GM12891 (cell line): ENCODE results near the gene OTOF.

Experiments used
- DNase-seq: peaks from one replicate; pipeline ENCODE4 v3.0.0; 2011; ENCODE audit warnings: low spot score; ENCODE audit not compliant: insufficient read length
- FAIRE-seq: peaks from 2 replicates; lab custom pipeline; 2011; peaks lifted over from hg19 to GRCh38; lab: Jason Lieb, UNC
- PAX5 ChIP-seq: IDR thresholded peaks from 2 replicates; pipeline ENCODE4 v1.6.1; 2011; ENCODE audit warnings: low read length, moderate library complexity, mild to moderate bottlenecking; ENCODE audit not compliant: insufficient read depth, severe bottlenecking
- POLR2A ChIP-seq: IDR thresholded peaks from 2 replicates; pipeline ENCODE4 v1.6.1; 2011; ENCODE audit warnings: low read depth, low read length, control low read depth
- POLR2AphosphoS5 ChIP-seq: IDR thresholded peaks from 2 replicates; pipeline ENCODE4 v1.6.1; 2011; ENCODE audit warnings: low read depth, low read length, control low read depth
- POU2F2 ChIP-seq: IDR thresholded peaks from 2 replicates; pipeline ENCODE4 v1.6.1; 2011; ENCODE audit warnings: low read depth, mild to moderate bottlenecking, control low read depth, low read length, moderate library complexity
- SPI1 ChIP-seq: IDR thresholded peaks from 2 replicates; pipeline ENCODE4 v1.6.1; 2011; ENCODE audit warnings: low read depth, low read length, control low read depth
- TAF1 ChIP-seq: IDR thresholded peaks from 2 replicates; pipeline ENCODE4 v1.6.1; 2011; ENCODE audit warnings: low read depth, low read length, control low read depth

The OTOF gene

DNA sequence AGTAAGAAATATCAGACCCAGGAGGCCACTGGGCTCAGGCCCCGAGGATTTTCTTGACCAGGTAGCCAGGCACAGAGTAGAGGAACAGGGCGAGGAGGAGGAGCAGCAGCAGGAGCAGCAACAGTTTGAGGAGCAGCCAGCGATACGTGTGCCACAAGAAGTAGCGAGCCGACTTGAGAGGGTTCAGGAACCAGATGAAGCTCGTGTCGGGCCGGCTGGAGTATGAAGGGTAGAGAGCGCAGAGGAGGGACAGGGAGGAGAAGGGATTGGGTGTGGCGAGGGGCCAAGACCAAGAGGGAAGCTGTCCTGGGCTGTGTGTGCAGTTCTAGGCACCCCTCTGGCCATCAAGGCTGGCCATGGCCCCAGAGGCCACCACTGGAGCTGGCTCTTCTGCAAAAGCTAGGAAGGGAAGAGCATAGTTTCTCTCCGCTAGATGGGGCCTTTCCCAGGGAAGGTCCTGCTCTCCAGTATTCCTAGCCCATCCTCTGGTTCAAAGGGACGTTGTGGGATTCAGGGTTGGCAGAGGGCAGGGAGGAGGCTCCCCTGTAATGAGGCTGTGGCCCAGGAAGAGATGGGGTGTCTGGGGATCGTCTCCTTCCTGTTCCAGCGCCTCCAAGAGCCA, 17.8 kb downstream of the OTOF start:
- FAIRE-seq (no peak), DNase-seq (no peak)
- no peak for TF ChIP-seq PAX5
- no peak for TF ChIP-seq SPI1
- TF ChIP-seq POLR2A: no peak
- no peak for TF ChIP-seq TAF1
- TF ChIP-seq POU2F2: no peak
- TF ChIP-seq POLR2AphosphoS5: no peak

DNA sequence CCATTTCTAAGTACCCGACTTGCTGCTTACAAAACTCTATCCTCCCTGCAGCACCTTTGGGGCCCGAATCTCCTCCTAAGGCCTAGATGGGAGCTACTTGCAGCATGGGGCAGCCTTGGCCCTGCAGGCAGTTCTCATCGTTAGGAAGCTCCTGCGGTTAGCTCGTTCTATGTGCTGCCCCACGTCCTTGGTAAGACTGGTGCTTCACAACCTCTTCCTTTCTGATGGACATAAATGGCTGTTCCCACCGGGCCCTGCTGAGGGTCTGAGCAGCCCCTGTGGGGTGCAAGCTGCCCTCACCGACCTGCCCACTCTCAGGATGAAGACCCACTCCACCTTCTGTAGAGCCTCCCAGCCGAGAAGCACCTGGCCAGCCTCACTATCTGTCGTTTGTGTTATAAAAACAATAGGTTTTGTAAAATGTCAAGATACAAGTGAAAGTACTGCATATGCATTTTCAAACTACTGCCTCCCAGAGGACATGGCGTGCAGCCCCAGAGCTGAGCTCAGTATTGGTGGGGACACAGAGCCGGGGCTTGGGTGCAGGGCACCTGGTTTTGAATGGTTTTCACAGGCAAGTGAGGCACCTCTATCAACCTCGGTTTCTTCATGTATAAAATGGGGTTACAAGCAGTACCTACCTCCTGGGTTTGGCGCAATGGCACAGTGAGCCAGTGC, 19.4 kb downstream of the OTOF start:
- no peak for DNase-seq
- no peak for FAIRE-seq
- no peak for TF ChIP-seq POLR2A
- no peak for TF ChIP-seq SPI1
- no peak for TF ChIP-seq POLR2AphosphoS5
- no peak for TF ChIP-seq TAF1
- no peak for TF ChIP-seq POU2F2
- no peak for TF ChIP-seq PAX5

DNA sequence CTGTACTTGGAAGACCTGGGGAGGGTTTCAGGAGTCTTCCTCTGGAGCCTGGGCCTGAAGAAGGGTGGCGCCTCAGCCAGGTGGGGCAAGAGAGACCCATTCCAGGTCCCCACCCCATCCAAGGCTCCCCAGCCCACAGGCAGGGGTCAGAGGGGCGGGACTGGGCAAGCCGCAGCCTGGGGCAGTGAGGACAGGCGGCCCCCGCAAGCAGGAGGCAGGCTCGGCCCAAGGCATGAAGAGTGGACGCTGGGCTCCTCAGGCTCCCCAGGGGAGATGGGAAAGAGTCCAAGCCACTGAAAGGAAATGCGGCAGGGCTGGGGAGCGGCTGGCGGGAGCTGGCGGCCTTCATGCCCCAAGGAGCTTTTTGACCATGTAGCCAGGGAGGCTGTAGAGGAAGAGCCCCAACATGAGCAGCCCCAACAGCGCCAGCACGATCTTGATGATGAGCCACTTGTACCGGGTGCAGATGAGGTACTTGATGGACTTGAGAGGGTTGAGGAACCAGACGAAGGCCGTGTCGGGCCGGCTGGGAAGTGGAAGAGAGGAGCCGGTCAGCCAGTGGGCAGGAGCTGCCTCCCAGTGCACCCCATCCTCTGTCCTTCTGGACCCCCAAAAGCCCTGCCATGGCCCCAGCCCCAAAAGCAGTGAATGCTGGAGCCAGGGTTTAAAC, 20.1 kb downstream of the OTOF start:
- FAIRE-seq: no peak
- TF ChIP-seq PAX5 (no peak), POU2F2 (no peak), SPI1 (no peak), TAF1 (no peak), POLR2AphosphoS5 (no peak), POLR2A (no peak)
- no peak for DNase-seq

DNA sequence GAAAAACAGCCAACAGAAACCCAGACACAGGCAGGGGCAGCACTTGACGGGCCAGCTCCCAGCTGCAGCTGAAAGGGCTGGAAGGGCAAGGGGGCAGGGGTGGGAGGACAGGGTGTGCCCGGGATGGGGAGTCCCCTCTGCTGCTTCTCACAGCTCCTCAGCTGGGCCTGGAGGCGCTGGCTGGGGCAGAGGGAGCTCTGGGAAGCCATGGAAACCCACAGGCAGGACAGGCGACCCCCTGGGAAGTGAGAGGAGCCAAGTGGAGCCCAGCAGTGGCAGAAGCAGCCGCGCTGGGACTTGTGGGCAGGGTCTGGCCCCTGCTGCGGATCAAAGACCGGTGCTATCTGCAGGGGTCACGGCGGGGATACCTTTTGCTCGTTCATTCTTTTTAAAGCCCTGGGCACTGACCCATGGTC, 20.7 kb downstream of the OTOF start:
- no peak for FAIRE-seq
- TF ChIP-seq POLR2AphosphoS5 (no peak), POU2F2 (no peak), POLR2A (no peak), TAF1 (no peak)
- no peak for DNase-seq

DNA sequence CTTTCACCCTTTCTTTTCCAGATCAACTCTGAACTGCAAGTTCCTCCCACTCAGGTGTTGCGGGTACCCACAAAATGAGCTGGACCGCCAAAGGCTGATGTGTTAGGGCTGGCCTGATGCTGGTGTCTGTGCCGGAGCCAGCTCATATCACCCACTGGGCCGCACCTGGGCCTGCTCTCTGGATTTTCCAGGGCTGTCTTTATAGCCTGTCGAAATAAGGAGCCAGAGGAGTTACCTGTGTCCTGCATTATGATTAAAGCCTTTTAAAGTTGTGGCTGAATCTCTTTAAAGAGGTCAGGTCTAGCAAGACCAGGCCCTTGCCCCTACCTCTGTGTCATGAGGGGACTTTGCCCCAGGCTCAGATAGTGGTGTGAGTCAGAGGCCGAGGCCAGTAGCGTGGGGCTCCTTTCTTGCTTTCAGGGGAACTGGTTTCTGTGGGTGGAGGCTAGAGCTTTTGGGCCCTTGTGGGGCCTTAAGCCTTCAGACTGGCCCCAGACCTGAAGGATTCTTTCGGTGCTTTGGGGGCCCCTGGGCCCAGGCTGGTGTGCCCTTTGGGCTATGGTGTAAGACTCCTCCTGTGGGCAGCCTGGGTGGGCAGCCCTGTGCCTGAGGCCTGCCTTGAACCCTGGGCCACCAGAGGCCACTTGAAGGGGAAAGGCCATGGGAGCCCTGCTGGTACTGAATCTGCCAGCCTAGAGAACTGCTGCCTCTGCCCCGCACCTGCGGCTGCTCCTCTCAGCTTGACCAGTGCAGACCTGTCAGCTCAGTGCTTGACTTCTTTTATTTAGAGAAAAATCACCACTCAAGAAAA, 21.3 kb downstream of the OTOF start:
- TF ChIP-seq POLR2AphosphoS5 (no peak), POU2F2 (no peak), SPI1 (no peak), PAX5 (no peak)

DNA sequence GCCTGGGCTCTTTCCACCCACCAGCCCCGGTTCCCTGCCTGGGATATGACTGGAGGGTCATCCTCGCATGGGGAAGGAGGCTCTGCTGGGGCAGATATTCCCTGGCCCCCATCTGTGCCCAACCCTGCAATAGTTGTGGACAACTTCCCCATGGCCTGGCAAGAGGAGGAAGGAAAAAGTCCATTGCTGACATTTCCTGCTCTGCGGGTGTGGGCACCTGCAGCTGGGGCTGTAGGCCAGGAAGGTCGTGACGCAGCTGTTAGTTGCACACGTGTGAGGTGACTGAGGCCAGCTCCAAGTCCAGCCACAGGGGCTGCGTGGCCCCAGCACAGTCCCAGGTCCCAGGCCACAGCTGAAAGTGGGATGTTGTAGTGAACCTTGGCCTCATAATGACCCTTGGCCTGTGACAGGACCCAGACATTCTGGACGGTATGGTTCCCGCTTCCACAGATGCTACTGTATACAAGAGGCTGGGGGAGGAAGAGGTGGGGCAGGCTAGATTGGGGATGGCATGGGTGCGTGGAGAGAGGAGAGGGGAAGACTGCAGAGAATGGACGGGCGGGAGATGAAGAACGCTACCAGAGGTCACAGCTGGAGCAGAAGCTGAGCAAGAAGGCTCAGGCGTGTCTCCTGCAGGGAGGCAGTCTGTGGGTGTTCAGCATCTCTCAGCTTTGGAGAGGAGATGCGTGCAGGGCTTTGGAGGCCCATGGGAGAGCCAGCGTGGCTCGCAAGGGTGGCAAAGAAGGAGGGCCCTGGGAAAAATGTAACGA, 22.1 kb downstream of the OTOF start:
- FAIRE-seq: no peak
- TF ChIP-seq POLR2A: no peak
- TF ChIP-seq PAX5: no peak
- no peak for TF ChIP-seq SPI1
- no peak for TF ChIP-seq TAF1
- TF ChIP-seq POU2F2: no peak
- TF ChIP-seq POLR2AphosphoS5: no peak
- DNase-seq: no peak

More for the DNA sequence above, 21.3 kb downstream of the OTOF start:
- no peak for DNase-seq
- FAIRE-seq: no peak

DNA sequence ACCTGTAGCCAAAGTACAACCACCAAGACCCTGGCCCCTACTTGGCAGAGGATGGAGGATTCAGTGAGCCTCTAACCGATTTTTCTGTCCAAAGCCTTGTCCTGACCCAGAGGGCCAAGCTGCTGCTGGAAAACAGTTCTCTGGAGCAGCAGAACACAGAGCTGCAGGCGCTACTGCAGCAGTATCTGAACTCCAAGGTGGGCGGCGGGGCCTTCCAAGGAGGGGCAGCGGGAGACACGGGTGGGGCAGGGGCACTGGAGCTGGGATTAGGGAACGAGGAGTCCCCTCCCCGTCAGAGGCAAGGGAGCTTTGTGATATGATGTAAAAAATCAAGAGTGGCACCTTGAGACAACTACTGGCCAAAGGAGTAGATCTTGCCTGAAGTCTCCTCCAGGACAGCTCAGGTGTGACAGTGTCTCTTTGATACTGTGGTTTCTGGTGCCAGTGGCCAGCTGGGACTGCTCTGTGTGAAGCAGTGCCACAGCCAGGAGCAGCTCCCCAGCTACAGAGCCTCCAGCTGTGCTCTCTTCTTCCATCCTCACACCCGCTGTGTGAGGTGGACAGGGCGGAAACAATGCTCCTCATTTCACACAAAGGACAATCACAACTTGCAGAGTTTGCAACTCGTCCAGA, 22.8 kb downstream of the OTOF start:
- no peak for DNase-seq
- no peak for FAIRE-seq
- no peak for TF ChIP-seq POU2F2
- TF ChIP-seq TAF1: no peak
- no peak for TF ChIP-seq POLR2AphosphoS5
- no peak for TF ChIP-seq POLR2A
- no peak for TF ChIP-seq SPI1
- TF ChIP-seq PAX5: no peak

DNA sequence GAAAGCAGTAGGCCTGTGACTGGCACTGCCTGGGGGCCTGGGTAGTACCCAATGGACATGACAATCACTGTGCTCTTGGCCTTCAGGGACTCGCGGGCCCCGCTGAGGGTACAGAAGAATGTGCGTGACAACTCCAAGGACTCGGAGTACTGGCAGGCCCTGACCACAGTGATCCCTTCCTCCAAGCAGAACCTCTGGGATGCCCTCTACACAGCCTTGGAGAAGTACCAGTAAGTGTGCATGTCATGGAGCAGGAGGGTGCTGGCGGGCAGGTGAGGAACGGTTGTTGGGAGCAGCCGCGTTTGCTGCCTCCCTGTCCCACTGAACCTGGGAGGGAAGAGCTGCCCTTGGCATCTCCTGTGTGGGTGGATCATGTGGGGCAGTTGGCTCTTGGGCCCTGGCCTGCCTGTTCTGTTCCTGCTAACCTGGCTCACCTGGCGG, 23.3 kb downstream of the OTOF start:
- DNase-seq: no peak
- no peak for FAIRE-seq
- TF ChIP-seq POLR2A (no peak), SPI1 (no peak), POLR2AphosphoS5 (no peak), PAX5 (no peak)

DNA sequence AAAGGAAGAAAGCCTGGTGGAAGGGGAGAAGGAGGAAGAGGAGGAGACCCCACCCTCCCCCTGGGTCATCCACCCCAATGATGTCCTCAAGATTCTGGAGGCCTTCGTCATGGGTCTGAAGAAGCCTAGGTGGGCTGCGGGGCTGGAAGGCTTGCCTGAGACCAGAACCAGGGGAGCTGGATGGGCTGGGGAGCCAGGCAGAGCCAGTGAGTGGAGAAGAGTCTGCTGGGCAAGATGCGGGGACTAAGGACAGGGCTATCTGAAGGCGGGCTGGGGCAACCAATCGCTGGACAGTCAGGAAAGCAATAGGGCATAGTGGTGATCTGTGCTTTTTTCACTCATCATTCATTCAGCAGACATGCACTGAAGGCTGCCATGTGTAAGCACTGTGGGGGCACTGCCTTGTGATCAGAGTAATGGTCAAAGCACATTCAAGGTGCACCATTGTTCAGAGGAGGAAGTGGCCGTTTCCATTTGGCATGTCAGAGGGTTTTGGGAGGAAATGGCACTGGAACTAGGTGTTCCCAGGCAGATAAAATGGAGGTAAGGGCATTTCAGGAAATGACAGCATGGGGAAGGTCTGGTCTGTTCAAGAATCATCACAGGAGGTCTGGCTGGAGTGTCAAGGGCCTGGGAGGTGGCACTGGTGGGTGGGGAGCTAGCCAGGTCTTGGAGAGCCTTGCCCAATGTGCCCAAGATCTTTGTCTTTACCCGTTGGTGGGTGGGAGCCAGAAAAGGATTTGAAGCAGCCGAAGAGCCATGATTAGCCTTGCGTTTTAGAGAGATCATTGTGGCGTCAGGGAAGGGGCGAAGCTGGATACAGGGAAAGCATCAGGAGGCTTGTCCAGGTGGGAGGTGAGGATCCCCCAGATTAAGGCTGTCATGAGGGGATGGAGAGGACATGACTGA, 24.2 kb downstream of the OTOF start:
- TF ChIP-seq SPI1 (no peak), POLR2AphosphoS5 (no peak), PAX5 (no peak), POLR2A (no peak), TAF1 (no peak), POU2F2 (no peak)
- no peak for FAIRE-seq
- no peak for DNase-seq
